Mesothelial cell of epicardium (in vitro differentiated cells): ENCODE data around the gene ZNRD2. TPM values are rescaled to one million over a fixed set of nuclear protein-coding genes. Genes with fewer than 3 reads are reported as not detected.

ENCODE experiments used
- DNase-seq, 2 experiments: peaks; one replicate each; pipeline ENCODE4 v3.0.0; 2021; ENCODE audit warnings: low spot score in 2 of 2; ENCODE audit not compliant: unreplicated experiment in 2 of 2
- H3K27ac Mint-ChIP-seq: 2 replicates; pipeline ENCODE4 v1.8.0; 2021; ENCODE audit warnings: mixed read lengths
- H3K27me3 Mint-ChIP-seq: 2 replicates; pipeline ENCODE4 v1.8.0; 2021; ENCODE audit warnings: low read depth, mixed read lengths
- H3K36me3 Mint-ChIP-seq: 2 replicates; pipeline ENCODE4 v1.8.0; 2021; ENCODE audit warnings: mixed read lengths
- H3K4me1 Mint-ChIP-seq: 2 replicates; pipeline ENCODE4 v1.8.0; 2021; ENCODE audit warnings: mixed read lengths
- H3K4me3 Mint-ChIP-seq: 2 replicates; pipeline ENCODE4 v1.8.0; 2021; ENCODE audit warnings: mild to moderate bottlenecking, moderate library complexity, mixed read lengths
- H3K9me3 Mint-ChIP-seq: 2 replicates; pipeline ENCODE4 v1.8.0; 2021; ENCODE audit warnings: mixed read lengths
- total RNA-seq: library from RNA; stranded (reverse); gene quantifications from 3 replicates; pipeline ENCODE4 v1.2.1, GENCODE V29; 2021
- TF ChIP-seq, protein P1 (sequence below): fragments of 200-600 bp; sonication (generic); IDR thresholded peaks from one replicate; pipeline ENCODE4 v1.5.0; 2021; ENCODE audit warnings: antibody characterized with exemption; ENCODE audit not compliant: unreplicated experiment

The ZNRD2 gene
- total RNA-seq, 1 donor from 2014 or later, result 27.4 TPM

DNA sequence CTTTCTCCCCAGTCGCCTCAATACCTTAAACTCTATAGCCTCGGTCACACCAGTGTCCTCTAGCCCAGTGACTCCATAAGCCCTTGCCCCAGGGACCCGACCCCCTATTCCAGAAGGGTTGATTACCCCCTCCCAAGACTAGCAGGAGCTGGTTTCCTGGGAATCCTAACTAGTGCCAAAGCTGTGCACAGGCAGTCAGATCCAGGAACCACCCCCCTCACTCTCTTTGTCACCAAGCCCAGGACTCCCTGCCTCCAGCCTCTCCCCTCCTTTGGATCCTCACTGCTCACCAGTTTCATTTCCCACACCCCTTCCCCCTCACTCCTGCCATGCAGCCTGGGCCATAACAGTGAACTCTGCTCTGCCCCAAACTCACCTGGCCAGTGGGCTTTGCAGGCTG, 21.9 kb upstream of the ZNRD2 start:
- H3K36me3 Mint-ChIP-seq, result peaks cover 59% of the 10 kb centered on the region
- no peak overlapping the region for H3K4me3 Mint-ChIP-seq
- peaks cover 20% of the 10 kb centered on the region for H3K4me1 Mint-ChIP-seq
- no peaks in the 10 kb centered on the region for H3K9me3 Mint-ChIP-seq
- no peak overlapping the region for H3K27ac Mint-ChIP-seq
- no peak for DNase-seq
- H3K27me3 Mint-ChIP-seq, result peaks cover 3% of the 10 kb centered on the region
- TF ChIP-seq, protein P1, sequence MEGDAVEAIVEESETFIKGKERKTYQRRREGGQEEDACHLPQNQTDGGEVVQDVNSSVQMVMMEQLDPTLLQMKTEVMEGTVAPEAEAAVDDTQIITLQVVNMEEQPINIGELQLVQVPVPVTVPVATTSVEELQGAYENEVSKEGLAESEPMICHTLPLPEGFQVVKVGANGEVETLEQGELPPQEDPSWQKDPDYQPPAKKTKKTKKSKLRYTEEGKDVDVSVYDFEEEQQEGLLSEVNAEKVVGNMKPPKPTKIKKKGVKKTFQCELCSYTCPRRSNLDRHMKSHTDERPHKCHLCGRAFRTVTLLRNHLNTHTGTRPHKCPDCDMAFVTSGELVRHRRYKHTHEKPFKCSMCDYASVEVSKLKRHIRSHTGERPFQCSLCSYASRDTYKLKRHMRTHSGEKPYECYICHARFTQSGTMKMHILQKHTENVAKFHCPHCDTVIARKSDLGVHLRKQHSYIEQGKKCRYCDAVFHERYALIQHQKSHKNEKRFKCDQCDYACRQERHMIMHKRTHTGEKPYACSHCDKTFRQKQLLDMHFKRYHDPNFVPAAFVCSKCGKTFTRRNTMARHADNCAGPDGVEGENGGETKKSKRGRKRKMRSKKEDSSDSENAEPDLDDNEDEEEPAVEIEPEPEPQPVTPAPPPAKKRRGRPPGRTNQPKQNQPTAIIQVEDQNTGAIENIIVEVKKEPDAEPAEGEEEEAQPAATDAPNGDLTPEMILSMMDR, result no peak

DNA sequence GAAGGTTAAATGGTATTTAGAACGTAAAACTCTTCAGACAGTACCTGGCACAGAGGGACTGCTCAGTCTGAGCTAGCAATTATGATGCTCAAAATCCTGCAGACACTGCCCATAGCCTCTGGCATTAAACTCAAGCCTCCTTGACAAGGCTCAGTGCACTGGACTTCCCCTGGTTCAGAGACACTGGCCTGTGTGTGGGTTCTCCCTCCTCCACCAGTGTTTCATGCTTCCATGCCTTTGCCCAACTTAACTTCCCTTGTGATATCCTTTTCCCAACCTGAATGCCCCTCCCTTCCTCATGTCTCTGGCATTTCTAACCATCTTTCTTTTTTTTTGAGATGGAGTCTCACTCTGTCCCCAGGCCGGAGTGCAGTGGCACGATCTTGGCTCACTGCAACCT, 21.2 kb upstream of the ZNRD2 start:
- TF ChIP-seq, protein P1, result no peak
- Mint-ChIP-seq H3K4me3 (no peak overlapping the region), H3K9me3 (no peaks in the 10 kb centered on the region), H3K27ac (no peak overlapping the region), H3K27me3 (peaks cover 3% of the 10 kb centered on the region), H3K4me1 (peaks cover 20% of the 10 kb centered on the region), H3K36me3 (peaks cover 55% of the 10 kb centered on the region)
- no peak for DNase-seq

DNA sequence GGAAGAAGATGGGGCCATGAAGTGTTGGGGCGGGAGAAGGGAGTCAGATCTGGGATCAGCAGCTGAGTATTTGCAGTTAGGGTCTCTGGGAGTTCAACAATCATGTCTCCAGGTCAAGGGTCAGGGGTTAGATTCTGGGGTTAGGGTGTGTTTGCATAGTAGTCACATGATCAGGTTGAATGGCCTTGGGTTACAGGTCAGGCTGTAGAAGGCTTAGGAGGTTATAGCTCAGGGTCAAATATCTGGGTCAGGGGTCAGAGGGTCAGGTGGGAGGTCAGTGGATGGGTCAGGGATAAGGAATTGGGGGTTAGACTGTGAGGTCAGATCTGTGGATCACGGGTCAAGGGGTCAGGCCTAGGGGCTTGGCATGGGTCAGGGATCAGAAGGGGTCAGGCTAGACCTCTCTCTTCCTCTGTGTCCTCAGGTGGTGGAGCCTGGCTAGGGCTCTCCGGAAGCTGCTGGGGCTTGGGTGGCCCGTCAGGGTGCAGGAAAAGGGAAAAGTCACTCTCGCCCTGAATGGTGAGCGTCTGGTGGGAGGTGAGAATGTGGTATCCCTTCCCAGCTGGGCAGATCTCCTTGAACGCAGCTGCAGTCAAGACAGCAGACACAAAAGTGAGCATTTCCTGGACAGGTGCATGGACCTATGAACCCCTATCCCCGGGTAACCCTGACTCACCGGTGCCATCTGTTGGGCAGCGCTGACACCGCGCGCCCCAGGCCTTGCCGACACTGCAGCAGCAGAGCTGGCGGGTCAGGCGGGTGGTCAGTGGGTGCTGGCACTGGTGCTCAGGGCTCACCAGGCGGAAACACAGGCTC, 18.5 kb upstream of the ZNRD2 start:
- Mint-ChIP-seq H3K9me3 (no peaks in the 10 kb centered on the region), H3K4me3 (no peak overlapping the region), H3K27me3 (peaks cover 3% of the 10 kb centered on the region), H3K27ac (no peak overlapping the region), H3K4me1 (peaks cover 36% of the 10 kb centered on the region), H3K36me3 (peaks cover 35% of the 10 kb centered on the region)
- TF ChIP-seq, protein P1, result no peak
- DNase-seq, result no peak

DNA sequence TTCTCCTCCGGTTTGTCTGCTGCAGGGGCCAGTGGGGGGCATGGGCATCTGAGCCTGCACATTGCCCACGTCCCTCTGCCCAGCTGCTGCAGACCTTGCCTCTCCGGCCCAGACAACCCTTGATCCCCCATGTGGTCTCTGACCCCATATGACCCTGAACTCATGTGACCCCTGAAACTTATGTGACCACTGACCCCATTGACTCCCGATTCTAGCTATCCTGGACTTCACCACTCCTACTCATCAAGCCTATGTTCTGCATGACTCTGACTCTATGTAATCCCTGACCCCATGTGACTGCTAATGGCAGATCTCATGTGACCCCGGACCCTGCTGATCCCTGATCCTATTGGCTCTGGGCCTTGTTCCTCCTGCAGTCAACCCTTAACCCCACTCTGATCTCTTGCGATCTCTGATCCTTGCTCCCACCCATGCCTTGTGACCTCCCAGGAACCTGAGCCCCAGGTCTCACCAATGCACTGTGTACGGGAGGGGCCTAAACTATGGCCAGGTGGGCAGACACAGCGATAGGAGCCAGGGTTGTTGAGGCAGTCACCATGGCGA, 17.8 kb upstream of the ZNRD2 start:
- Mint-ChIP-seq H3K36me3 (peaks cover 35% of the 10 kb centered on the region), H3K4me1 (peaks cover 42% of the 10 kb centered on the region), H3K9me3 (no peaks in the 10 kb centered on the region), H3K27me3 (peaks cover 3% of the 10 kb centered on the region), H3K27ac (no peak overlapping the region), H3K4me3 (no peak overlapping the region)
- DNase-seq, result no peak
- TF ChIP-seq, protein P1, result no peak

DNA sequence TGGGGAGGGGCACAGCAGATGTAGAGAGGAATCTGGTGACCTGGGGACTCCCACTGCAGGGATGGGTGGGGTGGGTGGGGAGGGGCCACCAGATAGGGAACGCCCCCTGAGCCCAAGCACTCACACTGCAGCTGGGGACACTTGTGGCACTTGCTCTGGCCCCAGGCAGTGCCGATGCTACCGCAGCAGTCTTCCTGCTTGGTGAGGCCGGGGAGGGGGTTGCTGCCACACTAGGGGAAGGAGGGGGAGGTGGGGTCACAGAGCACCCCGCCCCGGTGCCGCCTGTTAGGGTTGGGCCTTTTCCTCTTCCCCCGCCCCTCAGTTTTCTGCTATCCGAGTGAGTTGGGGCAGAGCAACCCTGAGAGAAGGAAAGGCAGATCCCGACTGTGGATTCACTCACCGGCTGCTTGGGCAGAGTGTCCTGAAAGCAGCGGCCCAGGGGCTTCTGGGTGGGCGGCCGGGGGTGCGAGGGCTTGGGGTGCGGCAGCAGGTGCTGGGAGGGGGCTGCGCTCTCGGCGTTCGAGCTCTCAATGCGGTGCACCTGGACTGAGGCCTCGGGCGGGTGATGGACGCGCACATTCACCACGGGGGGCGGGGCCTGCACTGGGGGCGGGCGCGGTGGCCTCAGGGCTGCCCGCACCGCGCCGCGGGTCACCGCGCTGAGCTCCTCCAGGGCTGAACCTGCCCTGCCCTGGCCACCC, 16.8 kb upstream of the ZNRD2 start:
- Mint-ChIP-seq H3K27ac (no peak overlapping the region), H3K27me3 (no peaks in the 10 kb centered on the region), H3K9me3 (no peaks in the 10 kb centered on the region), H3K4me1 (peaks cover 41% of the 10 kb centered on the region), H3K36me3 (peaks cover 29% of the 10 kb centered on the region), H3K4me3 (no peak overlapping the region)
- no peak for DNase-seq
- TF ChIP-seq, protein P1, result no peak
